ENCODE data around the gene KCNMB2.
A peak's percentile ranks its signal among the peaks of the same experiment; 100 is the strongest.

Gene KCNMB2

GRCh38 chr3:178603735-178604134 is 67.5 kb downstream of the KCNMB2 start:
- H3K4me3 ChIP-seq (ENCODE audit: low read depth, low read length): no peak overlapping the region
- DNase-seq (ENCODE audit: low read depth): peak; percentile 62
- TF ChIP-seq, protein P1, sequence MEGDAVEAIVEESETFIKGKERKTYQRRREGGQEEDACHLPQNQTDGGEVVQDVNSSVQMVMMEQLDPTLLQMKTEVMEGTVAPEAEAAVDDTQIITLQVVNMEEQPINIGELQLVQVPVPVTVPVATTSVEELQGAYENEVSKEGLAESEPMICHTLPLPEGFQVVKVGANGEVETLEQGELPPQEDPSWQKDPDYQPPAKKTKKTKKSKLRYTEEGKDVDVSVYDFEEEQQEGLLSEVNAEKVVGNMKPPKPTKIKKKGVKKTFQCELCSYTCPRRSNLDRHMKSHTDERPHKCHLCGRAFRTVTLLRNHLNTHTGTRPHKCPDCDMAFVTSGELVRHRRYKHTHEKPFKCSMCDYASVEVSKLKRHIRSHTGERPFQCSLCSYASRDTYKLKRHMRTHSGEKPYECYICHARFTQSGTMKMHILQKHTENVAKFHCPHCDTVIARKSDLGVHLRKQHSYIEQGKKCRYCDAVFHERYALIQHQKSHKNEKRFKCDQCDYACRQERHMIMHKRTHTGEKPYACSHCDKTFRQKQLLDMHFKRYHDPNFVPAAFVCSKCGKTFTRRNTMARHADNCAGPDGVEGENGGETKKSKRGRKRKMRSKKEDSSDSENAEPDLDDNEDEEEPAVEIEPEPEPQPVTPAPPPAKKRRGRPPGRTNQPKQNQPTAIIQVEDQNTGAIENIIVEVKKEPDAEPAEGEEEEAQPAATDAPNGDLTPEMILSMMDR (IDR thresholded peaks at IDR 0.05; ENCODE audit: insufficient read depth, low read depth, low read length, missing control alignments): no peak

- no peak overlapping the region; the same call in 1 of the 2 replicates for H3K4me3 ChIP-seq (ENCODE audit: low read depth, low read length)
- TF ChIP-seq, protein P1 (IDR thresholded peaks at IDR 0.05; ENCODE audit: insufficient read depth, low read depth, low read length, missing control alignments): no peak
- DNase-seq (ENCODE audit: low read depth): peak; percentile 12
These were observed 82.0 kb downstream of the KCNMB2 start for GRCh38 chr3:178618197-178618596.

- H3K4me3 ChIP-seq (ENCODE audit: low read depth, low read length): no peak overlapping the region
These were observed 82.7 kb downstream of the KCNMB2 start for GRCh38 chr3:178618896-178619295.

DNA sequence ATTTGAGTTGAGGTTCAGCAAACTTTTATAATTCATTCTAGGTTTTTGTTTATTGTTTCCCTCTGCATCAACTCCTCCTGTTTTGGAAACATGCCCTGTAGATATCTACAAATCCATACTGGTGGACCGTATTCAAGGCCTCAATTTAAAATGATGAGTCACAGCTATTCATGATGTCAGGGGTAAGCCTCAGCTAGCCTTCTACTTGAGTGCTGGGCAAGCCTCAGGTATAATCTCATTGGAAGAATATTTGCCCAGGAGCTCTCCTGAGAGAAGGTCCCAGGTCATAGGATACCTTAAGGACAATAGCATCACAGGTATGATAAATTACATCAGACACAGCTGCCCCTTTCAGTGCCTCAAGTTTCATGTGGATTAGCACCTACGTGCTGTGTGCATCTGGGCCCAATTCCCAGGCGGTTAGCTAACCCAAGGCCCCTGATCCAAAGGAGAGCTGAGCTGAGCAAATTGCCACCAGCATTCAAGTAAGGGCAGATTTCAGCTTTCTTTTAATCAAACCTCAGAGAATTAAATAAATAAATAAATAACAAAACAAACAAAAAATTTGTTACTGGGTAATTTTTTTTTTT is 87.5 kb downstream of the KCNMB2 start:
- DNase-seq (ENCODE audit: low read depth): no peak
- H3K4me3 ChIP-seq (ENCODE audit: low read depth, low read length): no peak overlapping the region
- TF ChIP-seq, protein P1 (IDR thresholded peaks at IDR 0.05; ENCODE audit: insufficient read depth, low read depth, low read length, missing control alignments): no peak

More at GRCh38 chr3:178618896-178619295, 82.7 kb downstream of the KCNMB2 start:
- TF ChIP-seq, protein P1 (IDR thresholded peaks at IDR 0.05; ENCODE audit: insufficient read depth, low read depth, low read length, missing control alignments): no peak
- no peak for DNase-seq (ENCODE audit: low read depth)

GRCh38 chr3:178624276-178624675 is 88.0 kb downstream of the KCNMB2 start:
- no peak overlapping the region for H3K4me3 ChIP-seq (ENCODE audit: low read depth, low read length)
- TF ChIP-seq, protein P1 (IDR thresholded peaks at IDR 0.05; ENCODE audit: insufficient read depth, low read depth, low read length, missing control alignments): no peak
- DNase-seq (ENCODE audit: low read depth): no peak

DNA sequence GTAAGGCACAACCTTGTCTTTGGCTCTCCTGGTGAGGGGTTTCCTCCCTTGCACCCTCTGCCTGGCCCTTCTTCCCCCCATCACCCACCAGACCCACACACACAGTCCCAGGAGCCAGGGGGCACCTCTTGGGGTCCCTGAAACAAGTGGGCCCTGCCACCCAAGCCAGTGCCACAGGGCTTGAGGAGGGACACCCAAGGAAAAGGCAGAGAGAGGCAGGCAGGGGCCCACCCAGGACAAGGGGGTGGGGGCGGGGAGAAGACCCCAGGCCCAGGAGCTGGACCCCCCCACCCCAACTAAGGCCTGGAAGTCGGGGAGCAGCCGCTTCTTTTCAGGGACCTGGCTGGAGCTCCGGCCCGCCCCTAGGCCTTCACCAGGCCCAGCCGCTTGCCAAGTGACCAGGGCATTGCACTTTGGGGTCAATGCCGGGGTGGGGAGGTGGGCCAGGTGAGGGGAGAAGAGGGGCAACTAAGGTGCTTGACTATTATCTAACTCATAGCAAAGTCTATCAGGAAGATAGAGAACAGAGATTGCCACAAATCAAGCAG is 88.9 kb downstream of the KCNMB2 start:
- DNase-seq (ENCODE audit: low read depth): no peak
- TF ChIP-seq, protein P1 (IDR thresholded peaks at IDR 0.05; ENCODE audit: insufficient read depth, low read depth, low read length, missing control alignments): no peak
- H3K4me3 ChIP-seq (ENCODE audit: low read depth, low read length): no peak overlapping the region

- TF ChIP-seq, protein P1 (IDR thresholded peaks at IDR 0.05; ENCODE audit: insufficient read depth, low read depth, low read length, missing control alignments): no peak
- no peak for DNase-seq (ENCODE audit: low read depth)
- H3K4me3 ChIP-seq (ENCODE audit: low read depth, low read length): no peak overlapping the region
These were observed 91.8 kb downstream of the KCNMB2 start for GRCh38 chr3:178628037-178628436.
